ENCODE measurements around the gene PALB2.
"Not testable (repeated sequence)": the region's sequence is repeated elsewhere in the genome, so short reads cannot be mapped to it uniquely, and the experiment has no call there.

The PALB2 gene

GRCh38 chr16:23642246-23642774 is 1.2 kb upstream of the PALB2 start:
- no peak for DNase-seq

GRCh38 chr16:23640615-23640930 is 537 bp downstream of the PALB2 start:
- no peak for DNase-seq

- no peak for DNase-seq
Observed at GRCh38 chr16:23635958-23636357, 5.2 kb downstream of the PALB2 start.

- no peak for DNase-seq
Observed at GRCh38 chr16:23634461-23635036, 6.6 kb downstream of the PALB2 start.

GRCh38 chr16:23631874-23632273 is 9.2 kb downstream of the PALB2 start:
- DNase-seq: not testable (repeated sequence)

- DNase-seq: no peak
Observed at GRCh38 chr16:23629516-23629915, 11.6 kb downstream of the PALB2 start.

GRCh38 chr16:23624092-23624491 is 17.0 kb downstream of the PALB2 start:
- no peak for DNase-seq

- no peak for DNase-seq
Observed at GRCh38 chr16:23615805-23616204, 25.3 kb downstream of the PALB2 start.

GRCh38 chr16:23611936-23612335 is 29.2 kb downstream of the PALB2 start:
- DNase-seq: no peak

- DNase-seq: not testable (repeated sequence)
Observed at GRCh38 chr16:23610905-23611304, 30.2 kb downstream of the PALB2 start.

- DNase-seq: no peak
Observed at GRCh38 chr16:23609929-23610328, 31.2 kb downstream of the PALB2 start.

GRCh38 chr16:23608194-23608593 is 32.9 kb downstream of the PALB2 start:
- no peak for DNase-seq

GRCh38 chr16:23607726-23608125 is 33.4 kb downstream of the PALB2 start:
- no peak for DNase-seq

GRCh38 chr16:23597003-23597756 is 43.9 kb downstream of the PALB2 start:
- DNase-seq: no peak

GRCh38 chr16:23595951-23596720 is 45.0 kb downstream of the PALB2 start, which contains the start of gene NDUFAB1:
Gene NDUFAB1 (minus strand): TSS chr16:23596316. CDS start chr16:23596290, 26 bp downstream.
- DNase-seq: peak; percentile 62

GRCh38 chr16:23595246-23595950 is 45.7 kb downstream of the PALB2 start:
- DNase-seq: no peak

- no peak for DNase-seq
Observed at GRCh38 chr16:23594186-23594585, 46.9 kb downstream of the PALB2 start.

GRCh38 chr16:23590181-23590580 is 50.9 kb downstream of the PALB2 start:
- DNase-seq: no peak

- no peak for DNase-seq
Observed at GRCh38 chr16:23587726-23588125, 53.4 kb downstream of the PALB2 start.

GRCh38 chr16:23584186-23585076 is 56.7 kb downstream of the PALB2 start:
- DNase-seq: no peak

- not testable (repeated sequence) for DNase-seq
Observed at GRCh38 chr16:23583271-23583670, 57.8 kb downstream of the PALB2 start.

- no peak for DNase-seq
Observed at GRCh38 chr16:23581764-23582163, 59.3 kb downstream of the PALB2 start.

Measured in NCI-H1048 (cell line).